ENCODE measurements around the gene PTGFRN.

- TF ChIP-seq CTCF (conservative IDR thresholded peaks at IDR 0.05), result no peak
- no peak for TF ChIP-seq ZFX (IDR thresholded peaks at IDR 0.05)
These were observed 23.3 kb upstream of the PTGFRN start for GRCh38 chr1:116886291-116886878.

Data from C4-2B (cell line).